Prostate gland (tissue), 2 donors: ENCODE data around the gene DDX53.

ENCODE experiments used
- CTCF ChIP-seq, 4 experiments: fragments of 200-600 bp in 2 of 4; fragments of 450-650 bp in 2 of 4; sonication (generic) in 2 of 4; IDR thresholded peaks; 1 replicate in 3 of 4; 2 replicates in 1 of 4; pipeline ENCODE4 v1.5.1; 2016 to 2019; ENCODE audit warnings: antibody characterized with exemption in 4 of 4, mild to moderate bottlenecking in 2 of 4, moderate library complexity in 2 of 4
- POLR2A ChIP-seq: fragments of 450-650 bp; IDR thresholded peaks from one replicate; pipeline ENCODE4 v1.6.1; 2016; ENCODE audit warnings: antibody characterized with exemption, mild to moderate bottlenecking
- POLR2AphosphoS5 ChIP-seq: sonication (generic); formaldehyde crosslinking; IDR thresholded peaks from one replicate; pipeline ENCODE4 v1.6.1; 2017; ENCODE audit warnings: antibody characterized with exemption

DNA sequence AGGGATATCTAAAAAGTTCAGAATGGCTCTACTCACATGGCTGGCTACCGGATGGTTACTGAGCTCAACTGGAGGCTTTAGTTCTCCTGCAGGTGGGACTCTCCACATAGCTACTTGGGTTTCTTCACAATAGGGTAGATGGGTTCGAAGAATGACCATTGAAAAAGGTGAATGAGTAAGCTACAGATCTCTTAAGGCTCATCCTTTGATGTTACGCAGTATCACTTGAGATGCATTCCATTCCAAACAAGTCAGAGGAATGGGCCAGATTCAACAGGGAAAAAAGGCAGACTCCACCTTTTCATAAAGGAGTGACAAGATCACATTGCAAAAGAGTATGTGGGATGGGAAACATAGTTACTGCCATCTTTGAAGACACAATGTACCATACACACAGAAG lies 52.6 kb downstream of the DDX53 start:
- TF ChIP-seq CTCF (IDR thresholded peaks at IDR 0.05) = no peak
- TF ChIP-seq POLR2A = no peak
- no peak for TF ChIP-seq POLR2AphosphoS5
